ENCODE results near the gene CYBRD1.
A peak's percentile ranks its signal among the peaks of the same experiment; 100 is the strongest.
"Not testable (repeated sequence)": the region's sequence is repeated elsewhere in the genome, so short reads cannot be mapped to it uniquely, and the experiment has no call there.

The CYBRD1 gene

GRCh38 chr2:171516793-171517192, 5.5 kb upstream of the CYBRD1 start:
- no peak for DNase-seq

- no peak for DNase-seq
Measured at GRCh38 chr2:171520471-171520870, 1.8 kb upstream of the CYBRD1 start.

DNA sequence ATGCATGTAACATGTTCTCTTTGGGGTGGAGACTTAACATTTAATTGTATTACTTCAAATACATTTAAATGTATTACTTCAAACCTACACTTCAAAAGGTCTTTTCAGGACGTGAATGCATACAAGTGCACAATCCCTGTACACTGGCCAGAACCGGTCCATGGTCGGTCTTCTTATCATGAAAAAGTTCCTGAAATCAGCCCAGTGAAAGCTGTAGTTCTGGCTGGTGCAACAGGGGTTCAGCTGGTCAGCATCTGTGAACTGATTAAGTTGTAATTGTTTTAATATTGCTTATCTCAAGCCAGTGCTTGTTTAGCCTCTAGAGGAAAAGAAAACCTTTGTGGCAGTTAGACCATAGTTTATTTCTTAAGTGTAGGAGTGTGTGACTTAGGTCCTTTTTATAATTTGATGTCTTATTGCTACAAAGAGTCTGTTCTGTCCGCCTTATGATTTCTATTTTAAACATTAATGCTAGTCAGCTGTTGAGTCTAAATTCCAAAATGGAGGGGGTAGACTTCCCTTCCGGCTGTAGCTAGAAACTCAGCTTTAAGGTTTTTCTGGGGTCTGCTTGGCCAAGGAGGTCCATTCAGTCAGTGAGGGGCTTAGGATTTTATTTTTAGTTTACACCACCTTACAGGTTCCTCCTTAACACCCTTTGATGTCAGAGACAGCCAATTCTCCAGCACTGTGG, 768 bp upstream of the CYBRD1 start:
- DNase-seq, result no peak

DNA sequence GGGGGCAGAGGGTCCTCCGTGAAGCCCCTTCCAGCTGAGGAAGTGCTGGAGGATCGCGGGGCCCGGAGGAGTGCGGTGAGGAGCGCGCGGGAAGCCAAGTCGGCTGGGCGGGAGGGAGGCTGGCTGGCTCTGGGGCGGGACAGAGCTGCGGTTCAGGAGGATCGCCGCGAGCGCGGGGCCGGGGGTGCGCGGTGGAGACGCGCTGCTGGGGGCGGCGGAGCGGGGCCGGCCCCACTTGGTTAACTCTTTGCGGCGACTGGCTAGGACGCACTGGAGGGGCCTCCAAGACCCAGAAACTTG, 464 bp downstream of the CYBRD1 start:
- DNase-seq, result no peak

DNA sequence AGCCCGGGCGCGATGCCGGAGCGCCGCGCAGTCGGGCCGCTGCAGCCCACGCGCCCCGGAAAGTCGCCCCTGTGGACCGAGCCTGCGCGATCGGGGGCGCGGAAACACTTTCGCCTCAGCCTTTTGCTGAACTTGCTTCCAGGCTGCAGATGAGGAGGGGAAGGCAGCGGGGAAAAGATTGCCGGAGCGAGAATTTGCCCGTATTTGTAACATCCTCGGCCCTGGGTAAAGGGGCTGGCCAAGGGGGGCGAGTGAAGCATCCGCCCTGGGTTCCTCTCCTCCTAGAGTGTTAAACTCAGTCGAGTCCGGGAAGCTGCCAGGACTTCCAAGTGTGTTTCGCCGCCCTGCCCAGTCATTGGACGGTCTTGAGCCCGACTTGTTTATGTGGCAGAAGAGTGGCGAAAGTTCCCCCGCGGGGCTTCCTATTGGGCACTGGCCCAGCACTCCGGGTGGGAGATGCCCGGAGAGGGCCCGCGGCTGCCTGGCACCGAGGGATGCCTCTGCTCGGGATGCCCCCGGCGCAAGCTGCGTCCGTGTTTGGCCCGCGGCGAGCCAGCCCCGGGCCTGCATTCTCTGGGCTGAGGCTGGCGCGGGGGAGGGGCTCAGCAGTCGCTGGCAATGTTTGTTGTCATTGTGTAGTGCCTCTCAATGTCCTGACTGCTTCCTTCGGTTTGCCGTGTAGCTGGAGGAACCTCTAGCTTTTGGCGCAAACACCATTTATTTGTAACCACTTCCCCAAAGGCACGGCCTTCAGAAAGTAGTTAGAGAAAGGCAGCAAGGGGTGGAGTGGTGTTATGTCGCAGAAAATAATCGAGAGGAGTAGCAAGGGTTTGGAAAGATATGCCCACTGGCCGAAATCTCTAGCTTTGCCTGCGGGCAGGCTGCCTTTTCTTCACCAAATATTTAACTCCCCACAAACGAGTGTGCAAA, 1.1 kb downstream of the CYBRD1 start:
- DNase-seq, result peak; percentile 62

DNA sequence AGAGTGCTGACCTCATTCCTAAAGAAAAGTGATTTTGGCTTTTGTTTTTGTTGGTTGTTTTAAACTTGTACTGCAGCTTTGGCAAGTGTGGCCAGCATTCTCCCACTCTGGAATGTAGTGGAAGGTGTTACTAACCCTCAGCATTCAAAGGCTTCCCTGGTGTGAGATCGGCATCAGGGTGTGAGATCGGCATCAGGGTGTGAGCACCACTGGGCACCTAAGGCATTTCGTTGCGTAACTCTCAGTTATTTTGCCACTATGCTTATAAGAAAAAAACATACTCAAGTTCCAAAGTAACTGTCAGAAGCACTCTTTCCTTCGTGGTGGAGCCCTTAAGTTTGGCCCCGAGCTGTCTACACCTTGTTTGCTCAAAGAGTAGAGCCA, 1.7 kb downstream of the CYBRD1 start:
- no peak for DNase-seq

- no peak for DNase-seq
Measured at GRCh38 chr2:171529914-171530313, 7.6 kb downstream of the CYBRD1 start.

- DNase-seq, result no peak
Measured at GRCh38 chr2:171530378-171530777, 8.1 kb downstream of the CYBRD1 start.

- DNase-seq, result not testable (repeated sequence)
Measured at GRCh38 chr2:171530859-171531258, 8.6 kb downstream of the CYBRD1 start.

DNA sequence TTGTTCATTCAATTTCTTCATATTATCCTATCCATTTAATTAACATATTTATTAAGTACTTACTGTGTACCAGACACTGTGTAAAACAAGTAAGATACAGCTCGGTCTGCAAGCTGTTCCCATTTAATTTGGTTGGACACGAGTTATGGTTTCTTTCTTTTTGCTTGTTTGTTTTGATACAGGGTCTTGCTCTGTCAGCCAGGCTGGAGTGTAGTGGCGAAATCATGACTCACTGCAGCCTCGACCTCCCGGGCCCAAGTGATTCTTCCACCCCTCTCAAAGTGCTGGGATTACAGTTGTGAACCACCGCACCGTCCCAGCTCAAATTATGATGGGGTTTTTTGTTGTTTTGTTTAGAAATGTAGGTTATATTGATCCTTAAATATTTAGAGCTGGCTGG, 9.0 kb downstream of the CYBRD1 start:
- DNase-seq, result no peak

- no peak for DNase-seq
Measured at GRCh38 chr2:171531836-171532450, 9.7 kb downstream of the CYBRD1 start.

DNA sequence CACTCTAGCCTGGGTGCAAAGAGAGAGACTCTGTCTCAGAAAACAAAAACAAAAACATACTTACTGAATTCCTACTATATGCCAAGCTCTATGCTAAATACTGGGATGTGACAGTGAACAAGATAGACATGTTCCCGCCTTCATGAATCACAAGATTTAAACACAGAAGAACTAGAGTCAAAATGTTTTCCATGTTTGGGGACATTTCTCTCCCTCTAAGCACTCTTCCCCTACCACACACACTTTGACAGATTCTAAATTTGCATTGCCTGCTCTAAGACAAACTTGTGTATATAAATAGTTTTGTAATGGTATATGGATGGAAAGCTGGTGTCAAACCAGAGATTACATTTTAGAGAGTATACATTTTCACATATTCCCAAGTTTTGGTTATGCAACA, 11.1 kb downstream of the CYBRD1 start:
- no peak for DNase-seq

GRCh38 chr2:171535528-171535927, 13.3 kb downstream of the CYBRD1 start:
- DNase-seq, result not testable (repeated sequence)

GRCh38 chr2:171540437-171540836, 18.2 kb downstream of the CYBRD1 start:
- DNase-seq, result no peak

- DNase-seq, result no peak
Measured at GRCh38 chr2:171541202-171541887, 19.1 kb downstream of the CYBRD1 start.

GRCh38 chr2:171545086-171545485, 22.8 kb downstream of the CYBRD1 start:
- DNase-seq, result no peak

DNA sequence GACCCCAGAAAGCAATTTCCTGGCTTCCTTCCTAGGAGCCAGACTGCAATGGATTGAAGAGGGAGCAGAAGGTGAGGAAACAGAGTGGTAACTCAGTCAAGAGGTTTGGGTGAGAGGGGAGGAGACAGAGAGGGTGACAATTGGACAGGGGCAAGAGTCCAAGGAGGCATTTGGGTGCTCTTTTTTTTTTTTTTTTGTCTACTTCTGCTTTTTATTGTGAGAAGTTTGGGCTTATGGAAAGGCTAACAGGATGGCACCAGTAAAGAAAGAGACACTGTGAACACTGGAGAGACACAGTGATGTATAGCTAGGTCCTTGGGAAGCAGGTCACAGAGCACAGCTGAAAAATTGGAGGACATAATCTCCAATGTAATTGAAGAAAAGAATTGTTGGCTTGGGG, 25.0 kb downstream of the CYBRD1 start:
- DNase-seq, result no peak

DNA sequence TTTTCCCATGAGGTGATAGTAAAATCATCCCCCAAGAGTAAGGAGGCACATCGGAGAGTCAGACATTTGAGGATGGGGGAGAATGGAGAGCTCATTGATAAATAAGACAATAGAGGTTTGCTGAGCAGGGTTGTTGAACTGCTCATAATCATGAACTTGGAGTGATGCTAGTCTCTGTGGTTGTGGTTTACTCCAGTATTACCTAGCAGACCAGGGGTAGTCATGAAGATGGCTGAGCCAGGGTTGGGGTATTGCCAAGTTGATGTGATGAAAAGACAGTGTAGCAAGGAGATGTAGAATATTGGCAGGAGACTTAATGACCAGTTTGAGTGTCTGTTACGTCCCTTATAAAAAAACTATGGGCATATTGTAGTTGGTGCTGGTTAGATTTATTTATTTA, 25.4 kb downstream of the CYBRD1 start:
- no peak for DNase-seq

GRCh38 chr2:171550613-171551012, 28.3 kb downstream of the CYBRD1 start:
- DNase-seq, result no peak

- no peak for DNase-seq
Measured at GRCh38 chr2:171551836-171552235, 29.6 kb downstream of the CYBRD1 start.

DNA sequence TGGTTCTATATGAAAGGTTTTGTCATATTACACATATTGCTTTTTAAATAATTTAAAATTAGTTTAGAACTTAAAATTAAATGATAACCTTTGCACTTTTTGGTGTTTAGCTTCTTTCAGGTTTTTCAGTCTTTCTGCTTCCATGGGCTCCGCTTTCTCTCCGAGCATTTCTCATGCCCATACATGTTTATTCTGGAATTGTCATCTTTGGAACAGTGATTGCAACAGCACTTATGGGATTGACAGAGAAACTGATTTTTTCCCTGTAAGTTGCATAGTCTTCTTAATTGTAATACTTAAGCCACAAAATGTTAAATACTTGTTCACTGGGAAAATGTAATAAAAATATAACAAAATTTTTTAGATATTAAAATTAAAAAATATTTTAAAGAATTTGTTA, 31.0 kb downstream of the CYBRD1 start:
- DNase-seq, result no peak

- DNase-seq, result no peak
Measured at GRCh38 chr2:171553858-171554257, 31.6 kb downstream of the CYBRD1 start.

DNA sequence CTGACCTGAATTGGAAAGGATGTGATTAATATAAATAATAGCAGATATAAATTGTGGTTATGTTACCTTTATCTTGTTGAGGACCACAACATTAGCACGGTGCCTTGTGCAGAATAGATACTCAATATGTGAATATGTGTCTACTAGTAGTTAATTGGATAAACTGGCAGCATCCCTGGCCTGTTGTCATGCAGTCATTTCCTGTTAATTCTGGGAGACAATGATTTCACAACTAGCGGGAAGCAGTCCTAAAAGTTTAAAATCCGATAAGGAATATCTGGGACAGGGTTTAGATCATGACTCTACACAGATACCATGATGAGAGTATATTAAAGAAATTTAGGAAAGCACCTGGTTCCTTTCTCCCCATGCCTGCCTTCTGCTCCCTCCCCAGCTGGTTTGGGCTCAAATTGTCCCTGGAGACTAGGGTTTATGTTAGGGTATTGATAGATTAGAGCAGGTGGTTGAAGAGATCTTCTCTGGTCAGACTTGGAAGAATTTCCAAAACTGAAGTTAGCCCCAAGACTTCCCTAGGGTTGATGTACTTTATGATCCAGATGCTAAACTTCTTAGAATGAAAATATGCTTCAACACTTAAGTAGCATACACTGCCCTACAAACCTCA, 32.8 kb downstream of the CYBRD1 start:
- no peak for DNase-seq

Measured in activated effector memory CD4-positive, alpha-beta T cell treated with anti-CD3 and anti-CD28 coated beads, Interleukin-2, amount 50 U/mL, for 16 hours (primary cell).